ENCODE measurements around the gene PLEKHO1.

Gene PLEKHO1

DNA sequence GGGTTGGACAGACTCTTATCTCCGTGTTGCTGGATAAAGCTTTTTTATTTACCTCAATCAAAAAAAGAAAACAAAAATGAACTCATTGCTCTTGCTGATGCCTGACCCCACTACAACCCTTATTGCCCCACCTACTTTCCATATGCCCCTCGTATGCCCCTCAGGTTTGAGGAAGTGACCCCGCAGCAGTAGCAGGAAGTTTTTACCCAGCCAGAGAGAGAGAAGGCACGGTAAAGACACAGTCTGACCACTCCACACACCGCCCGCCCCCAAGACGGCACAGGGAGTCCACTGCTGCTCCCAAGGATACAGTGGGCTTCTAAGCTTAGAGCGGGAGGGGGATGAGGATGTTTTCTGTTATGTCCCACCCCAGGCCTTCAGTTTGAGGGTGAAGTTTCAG lies 9.8 kb downstream of the PLEKHO1 start:
- H3K27me3 ChIP-seq (ENCODE audit: control insufficient read depth in 1 of 2, insufficient read depth in 2 of 2, low read length in 2 of 2) = no peaks in the 10 kb centered on the region
- H3K4me3 ChIP-seq (ENCODE audit: low read depth in 1 of 2, low read length in 2 of 2) = peak overlapping the region in 1 of 2 donors; percentile 29
- H3K9me3 ChIP-seq (ENCODE audit: control insufficient read depth in 1 of 2, low read length in 2 of 2) = no peaks in the 10 kb centered on the region
- peak overlapping the region; percentile 41 for H3K27ac ChIP-seq (ENCODE audit: low read depth, low read length)
- no peak overlapping the region for H3K9ac ChIP-seq (ENCODE audit: low read depth in 1 of 2, low read length in 2 of 2)
- peaks cover 5 to 32% of the 10 kb centered on the region in 2 donors for H3K36me3 ChIP-seq (ENCODE audit: control insufficient read depth in 1 of 2, insufficient read depth in 2 of 2, low read length in 2 of 2)
- H3K4me1 ChIP-seq (ENCODE audit: control insufficient read depth in 1 of 2, insufficient read depth in 2 of 2, low read length in 2 of 2) = peaks cover 45 to 50% of the 10 kb centered on the region in 2 donors

DNA sequence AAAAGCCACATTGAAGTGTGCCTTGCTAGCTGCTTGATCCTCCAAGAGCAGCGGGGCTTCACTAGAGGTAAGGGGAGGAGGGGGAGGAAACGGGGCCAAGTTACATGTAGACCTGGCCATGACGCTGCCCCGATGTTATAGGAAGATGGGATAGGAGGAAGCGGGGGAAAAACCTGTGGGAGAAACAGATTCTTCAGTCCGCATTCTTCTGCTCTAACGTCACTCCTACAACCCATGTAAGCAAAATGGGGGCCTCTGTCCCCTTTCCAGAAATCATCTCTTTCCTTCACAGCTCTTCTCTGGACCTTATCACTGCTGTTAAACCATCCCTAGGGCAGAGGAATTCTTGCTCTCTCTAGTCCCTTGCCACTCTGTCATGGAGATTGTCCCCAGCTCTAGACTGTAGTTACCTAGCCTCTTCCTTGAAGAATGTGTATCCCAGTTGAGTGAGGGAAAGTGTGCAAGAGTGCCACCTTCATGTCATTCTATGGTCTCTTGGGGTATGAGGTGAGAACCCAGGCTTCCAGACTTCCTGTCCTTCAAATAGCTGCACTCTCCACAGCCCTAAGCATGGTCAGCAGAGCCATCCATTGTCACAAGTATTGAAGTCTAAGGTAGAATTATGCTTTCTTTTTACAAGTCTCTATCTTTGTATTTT lies 11.4 kb downstream of the PLEKHO1 start:
- Histone ChIP-seq H3K9me3 (ENCODE audit: control insufficient read depth in 1 of 2, low read length in 2 of 2) (no peaks in the 10 kb centered on the region), H3K4me1 (ENCODE audit: control insufficient read depth in 1 of 2, insufficient read depth in 2 of 2, low read length in 2 of 2) (peaks cover 45 to 49% of the 10 kb centered on the region in 2 donors), H3K9ac (ENCODE audit: low read depth in 1 of 2, low read length in 2 of 2) (no peak overlapping the region), H3K27me3 (ENCODE audit: control insufficient read depth in 1 of 2, insufficient read depth in 2 of 2, low read length in 2 of 2) (no peaks in the 10 kb centered on the region), H3K4me3 (ENCODE audit: low read depth in 1 of 2, low read length in 2 of 2) (no peak overlapping the region), H3K27ac (ENCODE audit: low read depth, low read length) (peak overlapping the region; percentile 36), H3K36me3 (ENCODE audit: control insufficient read depth in 1 of 2, insufficient read depth in 2 of 2, low read length in 2 of 2) (peaks cover 5 to 20% of the 10 kb centered on the region in 2 donors)

DNA sequence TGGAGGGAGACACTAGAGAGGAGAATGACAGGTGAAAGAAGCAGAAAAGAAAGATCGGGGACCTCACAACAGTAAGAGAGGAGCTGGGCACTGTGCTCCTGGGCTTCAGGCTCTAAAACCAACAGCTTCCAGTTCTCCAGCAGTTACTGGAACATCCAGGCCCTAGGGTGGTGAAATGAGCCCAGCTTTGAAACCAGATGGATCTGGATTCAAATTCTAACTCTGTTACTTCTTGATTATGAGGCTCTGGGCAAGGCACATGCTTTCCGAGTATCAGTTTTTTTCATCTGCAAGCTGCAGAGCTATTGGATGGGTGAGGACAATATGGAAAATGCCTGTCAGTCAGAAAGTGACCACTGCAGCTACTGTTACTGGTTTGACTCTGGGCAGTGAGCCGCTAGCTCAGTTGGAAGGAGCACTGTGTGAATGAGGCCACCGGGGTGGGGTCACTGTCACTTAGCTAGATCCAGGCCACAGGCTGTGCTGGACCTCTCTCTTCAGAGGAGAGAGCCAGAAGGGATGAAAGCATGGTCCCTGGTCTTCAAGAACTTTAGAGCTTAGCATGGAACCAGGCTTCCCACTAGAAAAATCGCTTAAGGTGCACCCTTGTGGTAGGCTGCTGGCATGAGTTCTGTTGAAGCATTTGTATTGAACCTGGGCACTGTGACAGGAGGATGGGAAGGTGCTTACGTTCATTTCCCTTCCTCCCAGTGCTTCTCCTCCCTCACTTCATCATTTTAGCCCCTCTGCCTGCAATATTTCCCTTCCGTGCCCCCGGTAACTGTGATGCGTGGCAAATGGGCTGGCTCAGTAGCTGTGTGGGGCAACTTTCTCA lies 12.2 kb downstream of the PLEKHO1 start:
- H3K4me3 ChIP-seq (ENCODE audit: low read depth in 1 of 2, low read length in 2 of 2) = peak overlapping the region in 1 of 2 donors; percentile 51
- peak overlapping the region; percentile 30 to 70 for H3K9ac ChIP-seq (ENCODE audit: low read depth in 1 of 2, low read length in 2 of 2)
- peaks cover 45 to 50% of the 10 kb centered on the region in 2 donors for H3K4me1 ChIP-seq (ENCODE audit: control insufficient read depth in 1 of 2, insufficient read depth in 2 of 2, low read length in 2 of 2)

DNA sequence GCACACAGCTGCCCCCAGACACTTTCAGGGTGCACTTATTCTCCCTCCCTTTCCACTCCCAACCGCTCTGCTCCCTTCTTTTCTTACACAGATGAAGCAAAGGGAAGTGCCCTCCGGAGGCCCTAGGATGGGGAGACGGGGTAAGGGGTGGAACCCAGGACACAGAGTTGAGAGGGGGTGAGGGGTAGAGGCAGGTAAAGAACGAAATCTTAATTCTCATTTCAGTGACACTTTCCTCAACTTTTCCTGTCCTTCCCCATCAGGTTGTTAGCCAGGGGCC lies 12.8 kb downstream of the PLEKHO1 start:
- H3K9me3 ChIP-seq (ENCODE audit: control insufficient read depth in 1 of 2, low read length in 2 of 2) = no peaks in the 10 kb centered on the region
- H3K9ac ChIP-seq (ENCODE audit: low read depth in 1 of 2, low read length in 2 of 2) = peak overlapping the region; percentile 70 to 76
- peaks cover 0 to 7% of the 10 kb centered on the region in 2 donors for H3K36me3 ChIP-seq (ENCODE audit: control insufficient read depth in 1 of 2, insufficient read depth in 2 of 2, low read length in 2 of 2)
- H3K27me3 ChIP-seq (ENCODE audit: control insufficient read depth in 1 of 2, insufficient read depth in 2 of 2, low read length in 2 of 2) = no peaks in the 10 kb centered on the region
- H3K4me1 ChIP-seq (ENCODE audit: control insufficient read depth in 1 of 2, insufficient read depth in 2 of 2, low read length in 2 of 2) = peaks cover 45 to 50% of the 10 kb centered on the region in 2 donors
- peak overlapping the region; percentile 82 for H3K27ac ChIP-seq (ENCODE audit: low read depth, low read length)
- H3K4me3 ChIP-seq (ENCODE audit: low read depth in 1 of 2, low read length in 2 of 2) = peak overlapping the region; percentile 44 to 51

More for the DNA sequence above, 12.2 kb downstream of the PLEKHO1 start:
- Histone ChIP-seq H3K27me3 (ENCODE audit: control insufficient read depth in 1 of 2, insufficient read depth in 2 of 2, low read length in 2 of 2) (no peaks in the 10 kb centered on the region), H3K9me3 (ENCODE audit: control insufficient read depth in 1 of 2, low read length in 2 of 2) (no peaks in the 10 kb centered on the region), H3K36me3 (ENCODE audit: control insufficient read depth in 1 of 2, insufficient read depth in 2 of 2, low read length in 2 of 2) (peaks cover 3 to 12% of the 10 kb centered on the region in 2 donors), H3K27ac (ENCODE audit: low read depth, low read length) (peak overlapping the region; percentile 82)

DNA sequence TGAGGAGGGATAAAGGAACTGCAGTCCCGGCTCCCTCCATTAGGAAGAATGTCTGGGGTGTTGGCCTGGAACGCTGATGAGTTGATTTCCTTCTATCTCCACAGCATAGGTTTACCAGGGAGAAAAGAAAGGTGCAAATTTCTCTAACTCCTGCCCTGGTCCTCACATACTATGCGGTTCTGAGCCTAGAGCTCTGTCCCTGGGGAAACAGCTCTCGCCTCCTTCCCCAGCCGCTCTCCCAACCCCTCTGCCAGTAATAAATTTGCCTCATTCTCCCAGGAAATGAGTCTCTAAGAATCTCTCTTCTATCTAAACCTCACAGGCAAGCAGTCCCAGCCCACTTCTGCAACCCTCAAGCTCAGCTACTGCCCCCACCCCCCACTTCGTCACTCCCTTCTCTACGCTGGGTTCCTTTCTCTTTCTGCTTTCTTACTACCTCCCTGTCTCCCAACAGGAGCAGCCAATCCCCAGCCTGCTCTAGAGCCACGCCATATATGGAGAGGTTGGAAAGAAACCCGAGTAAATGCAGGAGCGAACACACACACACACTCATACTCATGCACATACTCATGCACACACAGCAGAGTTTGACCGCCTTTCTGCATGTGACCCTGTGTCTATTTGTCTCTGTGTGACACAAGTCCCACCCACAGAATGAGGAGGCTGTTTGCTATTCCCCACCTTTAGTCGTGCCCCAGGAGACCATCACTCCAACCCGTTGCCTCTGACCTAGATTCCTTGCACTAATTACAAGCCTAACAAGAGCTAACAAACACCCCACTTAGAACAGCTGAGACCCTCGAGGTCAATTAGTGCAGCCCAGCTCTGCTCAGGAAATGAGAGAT lies 13.4 kb downstream of the PLEKHO1 start:
- Histone ChIP-seq H3K27ac (ENCODE audit: low read depth, low read length) (peak overlapping the region; percentile 82), H3K36me3 (ENCODE audit: control insufficient read depth in 1 of 2, insufficient read depth in 2 of 2, low read length in 2 of 2) (peaks cover 0 to 1% of the 10 kb centered on the region in 2 donors), H3K4me1 (ENCODE audit: control insufficient read depth in 1 of 2, insufficient read depth in 2 of 2, low read length in 2 of 2) (peaks cover 45 to 50% of the 10 kb centered on the region in 2 donors), H3K27me3 (ENCODE audit: control insufficient read depth in 1 of 2, insufficient read depth in 2 of 2, low read length in 2 of 2) (no peaks in the 10 kb centered on the region), H3K9ac (ENCODE audit: low read depth in 1 of 2, low read length in 2 of 2) (peak overlapping the region; percentile 70 to 76), H3K4me3 (ENCODE audit: low read depth in 1 of 2, low read length in 2 of 2) (peak overlapping the region; percentile 44 to 51), H3K9me3 (ENCODE audit: control insufficient read depth in 1 of 2, low read length in 2 of 2) (no peaks in the 10 kb centered on the region)

DNA sequence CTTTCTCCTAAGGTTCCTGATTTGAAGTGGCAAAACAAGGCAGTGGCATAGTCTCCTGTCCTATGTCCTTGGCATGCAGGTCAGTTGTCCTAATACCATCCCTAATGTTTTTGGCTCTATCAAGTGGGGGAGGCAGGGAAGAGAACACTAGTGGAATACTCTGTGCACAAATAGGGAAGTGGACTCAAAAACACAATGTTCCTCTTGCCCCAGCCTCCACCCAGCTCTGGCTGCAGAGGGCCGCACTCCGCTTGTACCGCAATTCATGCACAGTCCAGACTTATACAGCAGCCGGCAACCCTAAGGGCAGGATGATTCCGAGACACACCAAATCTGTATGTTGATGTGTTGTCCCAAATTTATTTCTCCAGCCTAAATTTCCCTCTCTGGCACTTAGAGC lies 14.5 kb downstream of the PLEKHO1 start:
- H3K9me3 ChIP-seq (ENCODE audit: control insufficient read depth in 1 of 2, low read length in 2 of 2) = no peaks in the 10 kb centered on the region
- peaks cover 44 to 53% of the 10 kb centered on the region in 2 donors for H3K4me1 ChIP-seq (ENCODE audit: control insufficient read depth in 1 of 2, insufficient read depth in 2 of 2, low read length in 2 of 2)
- no peak overlapping the region for H3K4me3 ChIP-seq (ENCODE audit: low read depth in 1 of 2, low read length in 2 of 2)
- H3K9ac ChIP-seq (ENCODE audit: low read depth in 1 of 2, low read length in 2 of 2) = no peak overlapping the region
- no peak overlapping the region for H3K27ac ChIP-seq (ENCODE audit: low read depth, low read length)
- no peaks in the 10 kb centered on the region for H3K36me3 ChIP-seq (ENCODE audit: control insufficient read depth in 1 of 2, insufficient read depth in 2 of 2, low read length in 2 of 2)
- H3K27me3 ChIP-seq (ENCODE audit: control insufficient read depth in 1 of 2, insufficient read depth in 2 of 2, low read length in 2 of 2) = no peaks in the 10 kb centered on the region

DNA sequence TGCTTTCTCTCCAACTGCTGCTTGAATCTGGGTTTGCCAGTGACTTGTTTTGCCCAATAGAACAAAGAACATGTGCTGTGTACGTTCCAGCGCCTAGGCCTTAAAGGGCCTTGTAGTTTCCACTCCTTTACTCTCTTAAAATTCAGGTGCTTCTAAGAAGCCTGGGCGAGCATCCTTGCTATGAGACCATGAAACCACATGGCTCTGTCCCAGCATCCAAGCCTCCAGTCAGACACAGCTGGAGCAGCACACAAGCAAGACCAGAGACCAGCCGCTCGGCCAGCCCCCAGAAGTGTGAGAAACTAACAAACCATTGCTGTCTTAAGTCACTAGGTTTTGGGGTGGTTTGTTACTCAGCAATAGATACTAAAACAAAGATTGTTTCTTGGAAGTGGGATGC lies 15.1 kb downstream of the PLEKHO1 start:
- Histone ChIP-seq H3K4me3 (ENCODE audit: low read depth in 1 of 2, low read length in 2 of 2) (no peak overlapping the region), H3K9ac (ENCODE audit: low read depth in 1 of 2, low read length in 2 of 2) (no peak overlapping the region), H3K36me3 (ENCODE audit: control insufficient read depth in 1 of 2, insufficient read depth in 2 of 2, low read length in 2 of 2) (no peaks in the 10 kb centered on the region), H3K27ac (ENCODE audit: low read depth, low read length) (no peak overlapping the region), H3K9me3 (ENCODE audit: control insufficient read depth in 1 of 2, low read length in 2 of 2) (no peaks in the 10 kb centered on the region), H3K27me3 (ENCODE audit: control insufficient read depth in 1 of 2, insufficient read depth in 2 of 2, low read length in 2 of 2) (no peaks in the 10 kb centered on the region), H3K4me1 (ENCODE audit: control insufficient read depth in 1 of 2, insufficient read depth in 2 of 2, low read length in 2 of 2) (peaks cover 38 to 50% of the 10 kb centered on the region in 2 donors)

DNA sequence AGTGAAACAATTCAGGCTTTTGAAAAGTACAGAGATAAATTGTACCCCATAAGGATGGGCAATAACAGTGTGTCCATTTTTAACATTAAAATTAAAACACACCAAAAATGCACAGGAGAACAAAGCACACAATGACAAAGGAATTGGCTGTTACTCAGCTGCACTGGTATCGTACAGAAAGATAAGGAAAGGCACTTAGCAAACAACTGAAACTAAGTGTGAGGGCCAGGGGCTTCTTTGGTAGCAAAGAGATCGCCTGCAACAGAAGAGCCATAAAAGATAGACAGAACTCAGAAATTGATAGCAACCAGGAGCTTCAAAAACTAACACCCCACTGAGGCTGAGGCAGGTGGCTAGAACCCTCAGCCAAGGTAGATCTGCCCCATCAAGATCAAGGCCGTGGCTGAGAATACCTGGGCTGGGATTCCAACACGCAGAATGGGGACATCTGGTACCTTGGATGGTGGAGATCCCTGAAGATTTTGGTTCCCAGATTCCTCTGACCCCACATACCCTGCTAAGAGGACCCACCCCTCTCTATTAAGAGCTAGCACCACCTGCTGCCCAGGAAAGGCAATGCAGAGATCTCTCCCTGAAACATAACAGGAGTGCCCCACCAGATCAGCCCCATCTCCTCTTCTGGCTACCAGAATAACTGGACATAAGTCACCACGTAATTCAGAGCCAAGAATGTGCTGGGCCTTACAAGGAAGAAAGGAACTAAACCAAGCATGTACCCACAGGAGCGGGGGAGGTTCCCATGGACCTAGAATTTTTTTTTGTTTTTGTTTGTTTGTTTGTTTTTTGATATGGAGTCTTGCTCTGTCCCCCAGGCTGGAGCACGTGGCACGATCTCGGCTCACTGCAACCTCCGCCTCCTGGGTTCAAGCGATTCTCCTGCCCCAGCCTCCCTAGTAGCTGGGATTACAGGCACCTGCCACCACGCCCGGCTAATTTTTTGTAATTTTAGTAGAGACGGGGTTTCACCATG lies 16.2 kb downstream of the PLEKHO1 start:
- no peak overlapping the region for H3K27ac ChIP-seq (ENCODE audit: low read depth, low read length)
- no peaks in the 10 kb centered on the region for H3K36me3 ChIP-seq (ENCODE audit: control insufficient read depth in 1 of 2, insufficient read depth in 2 of 2, low read length in 2 of 2)
- peaks cover 32 to 44% of the 10 kb centered on the region in 2 donors for H3K4me1 ChIP-seq (ENCODE audit: control insufficient read depth in 1 of 2, insufficient read depth in 2 of 2, low read length in 2 of 2)

DNA sequence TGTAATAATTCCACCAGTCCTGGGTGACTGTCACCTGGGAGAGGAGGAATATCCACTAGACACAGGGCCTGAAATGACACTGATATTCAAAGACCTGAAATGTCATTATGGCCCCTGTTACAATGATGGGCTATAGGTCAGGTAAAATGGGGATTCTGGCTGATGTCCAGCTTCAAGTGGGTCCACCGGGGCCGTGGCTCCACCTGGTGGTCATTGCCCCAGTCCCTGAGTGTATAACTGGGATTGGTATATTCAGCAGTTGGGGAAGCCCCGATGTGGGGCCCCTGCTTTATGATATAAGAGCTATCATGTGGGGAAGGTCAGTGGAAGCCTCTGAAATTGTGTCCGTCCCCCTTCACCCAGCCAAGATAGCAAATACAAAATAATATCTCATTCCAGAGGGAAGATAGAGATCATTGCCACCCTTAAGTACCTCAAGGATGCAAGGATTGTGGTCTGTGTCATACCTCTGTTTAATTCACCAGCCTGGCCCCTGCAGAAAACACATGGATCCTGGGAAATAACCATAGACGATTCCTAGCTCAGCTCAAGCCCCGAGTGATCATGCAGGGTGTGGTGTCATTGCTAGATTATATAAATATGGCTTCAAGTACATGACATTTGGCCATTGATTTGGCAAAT lies 19.4 kb downstream of the PLEKHO1 start:
- Histone ChIP-seq H3K27ac (ENCODE audit: low read depth, low read length) (no peak overlapping the region), H3K4me3 (ENCODE audit: low read depth in 1 of 2, low read length in 2 of 2) (no peak overlapping the region), H3K9ac (ENCODE audit: low read depth in 1 of 2, low read length in 2 of 2) (no peak overlapping the region), H3K9me3 (ENCODE audit: control insufficient read depth in 1 of 2, low read length in 2 of 2) (no peaks in the 10 kb centered on the region), H3K27me3 (ENCODE audit: control insufficient read depth in 1 of 2, insufficient read depth in 2 of 2, low read length in 2 of 2) (no peaks in the 10 kb centered on the region), H3K4me1 (ENCODE audit: control insufficient read depth in 1 of 2, insufficient read depth in 2 of 2, low read length in 2 of 2) (peaks cover 19 to 22% of the 10 kb centered on the region in 2 donors), H3K36me3 (ENCODE audit: control insufficient read depth in 1 of 2, insufficient read depth in 2 of 2, low read length in 2 of 2) (no peaks in the 10 kb centered on the region)

More for the DNA sequence above, 16.2 kb downstream of the PLEKHO1 start:
- no peak overlapping the region for H3K4me3 ChIP-seq (ENCODE audit: low read depth in 1 of 2, low read length in 2 of 2)
- no peak overlapping the region for H3K9ac ChIP-seq (ENCODE audit: low read depth in 1 of 2, low read length in 2 of 2)
- no peaks in the 10 kb centered on the region for H3K27me3 ChIP-seq (ENCODE audit: control insufficient read depth in 1 of 2, insufficient read depth in 2 of 2, low read length in 2 of 2)
- H3K9me3 ChIP-seq (ENCODE audit: control insufficient read depth in 1 of 2, low read length in 2 of 2) = no peaks in the 10 kb centered on the region

All from duodenal mucosa (tissue), 2 donors.